Measurements from ENCODE around the gene HOGA1. TPM values are rescaled to one million over a fixed set of nuclear protein-coding genes. Genes with fewer than 3 reads are reported as not detected.

Gene HOGA1
- total and polyA plus RNA-seq, 2 of the 13 experiments (the other 11 are each of a cell fraction or from before 2014, with no cell fraction given), result 7.6 to 19.5 TPM

GRCh38 chr10:97632949-97633884, 49.0 kb downstream of the HOGA1 start, which contains the start of gene MORN4 (continued):
- 0 out of 2 replicates have a peak, but pooled peaks have one; percentile 18 for TF ChIP-seq ZBTB26 (CRISPR knock-in tag; IDR thresholded peaks at IDR 0.05; ENCODE audit: borderline replicate concordance)
- TF ChIP-seq, protein P1, sequence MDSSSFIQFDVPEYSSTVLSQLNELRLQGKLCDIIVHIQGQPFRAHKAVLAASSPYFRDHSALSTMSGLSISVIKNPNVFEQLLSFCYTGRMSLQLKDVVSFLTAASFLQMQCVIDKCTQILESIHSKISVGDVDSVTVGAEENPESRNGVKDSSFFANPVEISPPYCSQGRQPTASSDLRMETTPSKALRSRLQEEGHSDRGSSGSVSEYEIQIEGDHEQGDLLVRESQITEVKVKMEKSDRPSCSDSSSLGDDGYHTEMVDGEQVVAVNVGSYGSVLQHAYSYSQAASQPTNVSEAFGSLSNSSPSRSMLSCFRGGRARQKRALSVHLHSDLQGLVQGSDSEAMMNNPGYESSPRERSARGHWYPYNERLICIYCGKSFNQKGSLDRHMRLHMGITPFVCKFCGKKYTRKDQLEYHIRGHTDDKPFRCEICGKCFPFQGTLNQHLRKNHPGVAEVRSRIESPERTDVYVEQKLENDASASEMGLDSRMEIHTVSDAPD (CRISPR knock-in tag; IDR thresholded peaks at IDR 0.05), result no peak
- TF ChIP-seq, protein P2, sequence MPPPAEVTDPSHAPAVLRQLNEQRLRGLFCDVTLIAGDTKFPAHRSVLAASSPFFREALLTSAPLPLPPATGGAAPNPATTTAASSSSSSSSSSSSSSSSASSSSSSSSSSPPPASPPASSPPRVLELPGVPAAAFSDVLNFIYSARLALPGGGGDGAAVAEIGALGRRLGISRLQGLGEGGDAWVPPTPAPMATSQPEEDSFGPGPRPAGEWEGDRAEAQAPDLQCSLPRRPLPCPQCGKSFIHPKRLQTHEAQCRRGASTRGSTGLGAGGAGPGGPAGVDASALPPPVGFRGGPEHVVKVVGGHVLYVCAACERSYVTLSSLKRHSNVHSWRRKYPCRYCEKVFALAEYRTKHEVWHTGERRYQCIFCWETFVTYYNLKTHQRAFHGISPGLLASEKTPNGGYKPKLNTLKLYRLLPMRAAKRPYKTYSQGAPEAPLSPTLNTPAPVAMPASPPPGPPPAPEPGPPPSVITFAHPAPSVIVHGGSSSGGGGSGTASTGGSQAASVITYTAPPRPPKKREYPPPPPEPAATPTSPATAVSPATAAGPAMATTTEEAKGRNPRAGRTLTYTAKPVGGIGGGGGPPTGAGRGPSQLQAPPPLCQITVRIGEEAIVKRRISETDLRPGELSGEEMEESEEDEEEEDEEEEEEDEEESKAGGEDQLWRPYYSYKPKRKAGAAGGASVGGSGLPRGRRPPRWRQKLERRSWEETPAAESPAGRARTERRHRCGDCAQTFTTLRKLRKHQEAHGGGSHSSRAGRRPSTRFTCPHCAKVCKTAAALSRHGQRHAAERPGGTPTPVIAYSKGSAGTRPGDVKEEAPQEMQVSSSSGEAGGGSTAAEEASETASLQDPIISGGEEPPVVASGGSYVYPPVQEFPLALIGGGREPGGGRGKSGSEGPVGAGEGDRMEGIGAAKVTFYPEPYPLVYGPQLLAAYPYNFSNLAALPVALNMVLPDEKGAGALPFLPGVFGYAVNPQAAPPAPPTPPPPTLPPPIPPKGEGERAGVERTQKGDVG (CRISPR knock-in tag; IDR thresholded peaks at IDR 0.05; ENCODE audit: borderline replicate concordance), result peak; percentile 92; the same call in 1 of the 2 replicates
- no peak for TF ChIP-seq SYNCRIP (IDR thresholded peaks at IDR 0.05; ENCODE audit: insufficient read depth, low read depth, low read length)
- 0 out of 2 replicates have a peak, but pooled peaks have one; percentile 14 for TF ChIP-seq MAF1 (CRISPR knock-in tag; IDR thresholded peaks at IDR 0.05; ENCODE audit: borderline replicate concordance)
- TF ChIP-seq MIER3 (CRISPR knock-in tag; IDR thresholded peaks at IDR 0.05; ENCODE audit: borderline replicate concordance), result peak; percentile 18; the same call in 1 of the 2 replicates
- TF ChIP-seq ZNF292 (CRISPR knock-in tag; IDR thresholded peaks at IDR 0.05; ENCODE audit: borderline replicate concordance, low read depth), result peak; percentile 79
- 0 out of 2 replicates have a peak, but pooled peaks have one; percentile 46 for TF ChIP-seq ZBED4 (CRISPR knock-in tag; IDR thresholded peaks at IDR 0.05; ENCODE audit: borderline replicate concordance)
- peak; percentile 77 for TF ChIP-seq GABPB1 (CRISPR knock-in tag; IDR thresholded peaks at IDR 0.05)
- TF ChIP-seq, protein P3, sequence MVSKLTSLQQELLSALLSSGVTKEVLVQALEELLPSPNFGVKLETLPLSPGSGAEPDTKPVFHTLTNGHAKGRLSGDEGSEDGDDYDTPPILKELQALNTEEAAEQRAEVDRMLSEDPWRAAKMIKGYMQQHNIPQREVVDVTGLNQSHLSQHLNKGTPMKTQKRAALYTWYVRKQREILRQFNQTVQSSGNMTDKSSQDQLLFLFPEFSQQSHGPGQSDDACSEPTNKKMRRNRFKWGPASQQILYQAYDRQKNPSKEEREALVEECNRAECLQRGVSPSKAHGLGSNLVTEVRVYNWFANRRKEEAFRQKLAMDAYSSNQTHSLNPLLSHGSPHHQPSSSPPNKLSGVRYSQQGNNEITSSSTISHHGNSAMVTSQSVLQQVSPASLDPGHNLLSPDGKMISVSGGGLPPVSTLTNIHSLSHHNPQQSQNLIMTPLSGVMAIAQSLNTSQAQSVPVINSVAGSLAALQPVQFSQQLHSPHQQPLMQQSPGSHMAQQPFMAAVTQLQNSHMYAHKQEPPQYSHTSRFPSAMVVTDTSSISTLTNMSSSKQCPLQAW (CRISPR knock-in tag; IDR thresholded peaks at IDR 0.05), result peak; percentile 80
- TF ChIP-seq, protein P4, sequence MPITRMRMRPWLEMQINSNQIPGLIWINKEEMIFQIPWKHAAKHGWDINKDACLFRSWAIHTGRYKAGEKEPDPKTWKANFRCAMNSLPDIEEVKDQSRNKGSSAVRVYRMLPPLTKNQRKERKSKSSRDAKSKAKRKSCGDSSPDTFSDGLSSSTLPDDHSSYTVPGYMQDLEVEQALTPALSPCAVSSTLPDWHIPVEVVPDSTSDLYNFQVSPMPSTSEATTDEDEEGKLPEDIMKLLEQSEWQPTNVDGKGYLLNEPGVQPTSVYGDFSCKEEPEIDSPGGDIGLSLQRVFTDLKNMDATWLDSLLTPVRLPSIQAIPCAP (CRISPR knock-in tag; IDR thresholded peaks at IDR 0.05; ENCODE audit: low read depth), result no peak

All from HepG2 (cell line).